PC-3 (cell line): ENCODE results near the gene SMC1B.

Experiments used
- EZH2 ChIP-seq: fragments of 300-600 bp; sonication (generic); IDR thresholded peaks from one replicate; pipeline ENCODE4 v1.6.1; 2017; ENCODE audit warnings: antibody characterized with exemption, mild to moderate bottlenecking, low read length; ENCODE audit not compliant: unreplicated experiment
- EZH2phosphoT487 ChIP-seq: fragments of 300-600 bp; sonication (generic); IDR thresholded peaks from 2 replicates; pipeline ENCODE4 v1.6.1; 2018; ENCODE audit warnings: mild to moderate bottlenecking, antibody characterized with exemption, low read length, borderline replicate concordance
- TF ChIP-seq, protein P1 (sequence below): fragments of 300-600 bp; sonication (generic); conservative IDR thresholded peaks from 2 replicates; pipeline ENCODE4 v1.5.1; 2017; ENCODE audit warnings: antibody characterized with exemption, low read depth, mild to moderate bottlenecking, low read length

GRCh38 chr22:45459235-45459634, 45.8 kb upstream of the SMC1B start:
- TF ChIP-seq, protein P1, sequence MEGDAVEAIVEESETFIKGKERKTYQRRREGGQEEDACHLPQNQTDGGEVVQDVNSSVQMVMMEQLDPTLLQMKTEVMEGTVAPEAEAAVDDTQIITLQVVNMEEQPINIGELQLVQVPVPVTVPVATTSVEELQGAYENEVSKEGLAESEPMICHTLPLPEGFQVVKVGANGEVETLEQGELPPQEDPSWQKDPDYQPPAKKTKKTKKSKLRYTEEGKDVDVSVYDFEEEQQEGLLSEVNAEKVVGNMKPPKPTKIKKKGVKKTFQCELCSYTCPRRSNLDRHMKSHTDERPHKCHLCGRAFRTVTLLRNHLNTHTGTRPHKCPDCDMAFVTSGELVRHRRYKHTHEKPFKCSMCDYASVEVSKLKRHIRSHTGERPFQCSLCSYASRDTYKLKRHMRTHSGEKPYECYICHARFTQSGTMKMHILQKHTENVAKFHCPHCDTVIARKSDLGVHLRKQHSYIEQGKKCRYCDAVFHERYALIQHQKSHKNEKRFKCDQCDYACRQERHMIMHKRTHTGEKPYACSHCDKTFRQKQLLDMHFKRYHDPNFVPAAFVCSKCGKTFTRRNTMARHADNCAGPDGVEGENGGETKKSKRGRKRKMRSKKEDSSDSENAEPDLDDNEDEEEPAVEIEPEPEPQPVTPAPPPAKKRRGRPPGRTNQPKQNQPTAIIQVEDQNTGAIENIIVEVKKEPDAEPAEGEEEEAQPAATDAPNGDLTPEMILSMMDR, result no peak
- TF ChIP-seq EZH2 (no peak), EZH2phosphoT487 (no peak)
